Epithelial cell of proximal tubule (primary cell): ENCODE data around the gene ZNF281. TPM values are rescaled to one million over a fixed set of nuclear protein-coding genes. Genes with fewer than 3 reads are reported as not detected.

Experiments
- DNase-seq: peaks from one replicate; pipeline ENCODE4 v3.0.0-alpha.2; 2011; ENCODE audit warnings: low read depth
- H3K4me3 ChIP-seq: 2 replicates; pipeline ENCODE4 v1.5.1; 2011; ENCODE audit warnings: low read depth, mild to moderate bottlenecking, low read length
- total RNA-seq: library from RNA; depleted of rRNA; stranded (reverse); fragments of >200 nt; gene quantifications from 2 replicates; pipeline ENCODE4 v1.2.3, GENCODE V29; 2015
- TF ChIP-seq, protein P1 (sequence below): conservative IDR thresholded peaks from 2 replicates; pipeline ENCODE4 v1.5.1; 2012; ENCODE audit warnings: low read depth, mild to moderate bottlenecking, low read length

ZNF281 gene
- total RNA-seq, 1 donor from 2014 or later, result 17.4 TPM

DNA sequence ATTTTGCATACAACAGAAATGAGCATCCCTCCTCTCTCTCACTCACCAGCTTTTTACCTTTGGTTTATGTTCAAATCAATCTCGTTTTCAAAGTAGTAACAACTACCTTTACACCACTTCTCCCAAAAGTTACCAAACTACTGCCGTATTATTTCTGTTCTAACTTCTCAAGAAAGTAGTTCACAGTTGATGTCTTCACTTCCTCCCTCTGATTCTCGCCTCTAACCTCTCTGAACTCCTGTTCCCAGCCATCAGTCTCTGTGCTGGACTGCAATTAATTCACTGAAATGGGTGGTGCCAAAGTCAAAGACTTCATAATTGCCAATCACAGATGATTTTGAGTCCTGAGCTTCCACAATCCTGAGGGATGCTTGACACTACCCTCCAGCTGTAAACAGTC is 54.0 kb downstream of the ZNF281 start:
- no peak overlapping the region for H3K4me3 ChIP-seq
- no peak for DNase-seq
- TF ChIP-seq, protein P1, sequence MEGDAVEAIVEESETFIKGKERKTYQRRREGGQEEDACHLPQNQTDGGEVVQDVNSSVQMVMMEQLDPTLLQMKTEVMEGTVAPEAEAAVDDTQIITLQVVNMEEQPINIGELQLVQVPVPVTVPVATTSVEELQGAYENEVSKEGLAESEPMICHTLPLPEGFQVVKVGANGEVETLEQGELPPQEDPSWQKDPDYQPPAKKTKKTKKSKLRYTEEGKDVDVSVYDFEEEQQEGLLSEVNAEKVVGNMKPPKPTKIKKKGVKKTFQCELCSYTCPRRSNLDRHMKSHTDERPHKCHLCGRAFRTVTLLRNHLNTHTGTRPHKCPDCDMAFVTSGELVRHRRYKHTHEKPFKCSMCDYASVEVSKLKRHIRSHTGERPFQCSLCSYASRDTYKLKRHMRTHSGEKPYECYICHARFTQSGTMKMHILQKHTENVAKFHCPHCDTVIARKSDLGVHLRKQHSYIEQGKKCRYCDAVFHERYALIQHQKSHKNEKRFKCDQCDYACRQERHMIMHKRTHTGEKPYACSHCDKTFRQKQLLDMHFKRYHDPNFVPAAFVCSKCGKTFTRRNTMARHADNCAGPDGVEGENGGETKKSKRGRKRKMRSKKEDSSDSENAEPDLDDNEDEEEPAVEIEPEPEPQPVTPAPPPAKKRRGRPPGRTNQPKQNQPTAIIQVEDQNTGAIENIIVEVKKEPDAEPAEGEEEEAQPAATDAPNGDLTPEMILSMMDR, result no peak

Other genes with a start within 250 kb of the ZNF281 start
- gene KIF14, start 210.7 kb upstream of the ZNF281 start, total RNA-seq, result 13.7 and 13.9 TPM in 2 replicates